GM19397 (cell line): ENCODE data around the gene DEXI.
A peak's percentile ranks its signal among the peaks of the same experiment; 100 is the strongest.
"Not testable (repeated sequence)": the region's sequence is repeated elsewhere in the genome, so short reads cannot be mapped to it uniquely, and the experiment has no call there.

Experiments used
- ATAC-seq: cut with Tn5 transposase; IDR thresholded peaks from one replicate; pipeline ENCODE4 v1.9.1; 2021; ENCODE audit warnings: mild to moderate bottlenecking, moderate library complexity; ENCODE audit not compliant: unreplicated experiment

The DEXI gene

DNA sequence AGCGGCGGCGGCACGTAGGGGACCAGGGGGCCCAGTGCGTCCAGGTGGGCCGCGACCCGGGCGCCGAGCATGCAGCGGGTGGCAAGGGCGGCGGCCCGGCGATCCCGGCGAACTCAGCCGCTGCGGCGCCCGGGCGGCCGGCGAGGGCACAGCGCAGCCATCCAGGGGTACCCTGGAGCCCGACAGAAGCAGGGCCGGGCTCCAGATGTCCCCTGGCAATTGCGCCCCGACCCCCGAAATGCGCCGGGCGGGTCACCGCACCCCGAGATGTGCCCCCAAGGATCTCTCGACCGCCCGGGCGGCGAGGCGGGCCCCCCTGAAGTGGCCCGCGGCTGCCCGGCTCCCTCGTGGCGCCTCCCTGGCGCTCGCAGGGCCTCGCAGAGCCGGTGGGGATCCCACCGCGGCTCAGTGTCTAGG, 325 bp downstream of the DEXI start:
- ATAC-seq, result peak; percentile 7

DNA sequence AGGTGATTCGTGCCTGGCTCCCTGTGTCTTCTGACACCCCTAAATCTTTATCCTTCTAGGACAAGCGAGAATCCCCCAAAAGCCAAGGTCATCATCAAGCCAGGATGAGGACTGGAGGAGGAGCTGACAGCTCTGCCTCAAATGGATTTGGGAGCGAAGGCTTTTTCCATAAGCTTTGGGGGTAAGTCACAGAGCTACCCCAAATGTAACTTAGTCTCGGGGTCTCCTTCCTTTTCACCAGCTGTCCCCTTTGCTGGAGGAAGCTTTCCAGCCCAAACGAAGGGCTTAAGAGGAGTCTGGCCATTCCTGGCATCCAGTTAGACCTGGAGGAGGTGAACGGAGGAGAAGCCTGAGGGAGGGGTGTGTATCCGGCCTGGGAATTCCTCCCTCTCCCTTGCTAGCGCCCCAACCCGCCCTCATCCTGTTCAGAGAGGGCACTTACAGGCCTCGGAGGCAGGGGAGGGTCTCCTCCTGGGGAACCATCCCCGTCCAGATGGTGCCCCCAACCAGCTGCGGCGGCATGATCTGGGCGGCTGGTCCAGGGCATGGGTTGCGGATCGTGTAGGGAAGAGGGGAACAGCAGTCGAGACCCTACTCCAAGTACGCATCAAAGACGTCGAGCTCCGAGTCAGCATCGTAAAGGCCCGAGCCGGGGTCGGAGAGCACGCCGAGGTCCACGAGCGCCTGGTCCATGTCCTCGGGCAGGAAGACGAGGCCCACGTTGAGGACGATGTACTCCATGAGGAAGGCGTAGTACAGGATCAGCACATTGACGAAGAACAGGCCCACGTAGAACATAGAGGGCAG, 938 bp downstream of the DEXI start:
- peak; percentile 4 for ATAC-seq

DNA sequence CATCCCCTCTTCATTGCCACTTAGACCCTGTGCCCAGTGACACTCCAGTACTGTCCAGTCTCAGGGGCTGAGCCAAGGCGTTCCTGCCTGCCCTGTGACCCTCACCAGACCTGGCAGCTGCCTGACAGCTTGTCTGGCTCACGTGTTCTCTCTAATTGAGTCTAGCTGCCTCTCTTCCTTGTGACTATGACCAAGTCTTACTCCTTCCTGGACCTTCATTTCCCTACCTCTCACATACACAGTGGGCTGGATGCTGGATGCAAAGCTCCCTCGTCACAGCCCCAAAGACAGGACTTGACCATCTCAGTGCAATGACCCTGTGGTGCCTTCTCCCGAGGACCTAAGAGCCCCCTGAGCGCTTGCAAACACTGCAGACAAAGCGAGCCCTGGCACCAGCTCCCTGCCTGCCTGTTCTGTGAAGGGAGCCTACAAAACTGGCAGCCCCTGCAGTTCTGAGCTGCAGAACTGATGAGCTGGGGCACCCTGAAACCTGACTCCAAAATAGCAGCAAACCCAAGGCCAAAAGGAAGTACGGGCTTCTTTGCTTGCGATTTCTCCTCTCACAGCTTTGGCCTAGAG, 1.7 kb downstream of the DEXI start:
- no peak for ATAC-seq

DNA sequence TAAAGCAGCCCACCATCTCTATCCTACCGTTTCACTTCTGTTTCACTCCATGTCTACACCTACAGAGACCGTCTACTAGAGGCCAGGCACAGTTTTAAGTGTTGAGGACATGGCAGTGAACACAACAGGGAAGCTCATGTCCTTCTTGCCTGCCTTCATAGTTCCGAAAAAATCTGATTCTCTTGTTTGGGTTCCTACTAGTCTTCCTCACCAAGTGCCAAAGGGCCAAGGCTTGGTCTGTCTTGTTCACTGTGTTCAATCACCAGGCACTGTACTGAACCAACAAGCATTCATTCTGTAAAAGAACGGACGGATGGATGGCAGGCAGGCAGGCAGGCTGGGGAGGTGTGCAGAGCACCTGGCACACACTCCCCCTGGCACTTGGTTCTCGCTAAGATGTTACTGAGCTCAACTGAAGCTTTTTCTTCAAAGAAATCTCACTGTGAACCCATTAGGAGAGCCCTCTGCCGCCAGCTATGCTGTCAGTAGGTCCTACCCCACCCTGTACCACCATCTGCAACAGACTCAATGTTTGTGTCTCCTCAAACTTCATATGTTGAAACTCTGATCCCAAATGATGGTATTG, 2.5 kb downstream of the DEXI start:
- no peak for ATAC-seq

DNA sequence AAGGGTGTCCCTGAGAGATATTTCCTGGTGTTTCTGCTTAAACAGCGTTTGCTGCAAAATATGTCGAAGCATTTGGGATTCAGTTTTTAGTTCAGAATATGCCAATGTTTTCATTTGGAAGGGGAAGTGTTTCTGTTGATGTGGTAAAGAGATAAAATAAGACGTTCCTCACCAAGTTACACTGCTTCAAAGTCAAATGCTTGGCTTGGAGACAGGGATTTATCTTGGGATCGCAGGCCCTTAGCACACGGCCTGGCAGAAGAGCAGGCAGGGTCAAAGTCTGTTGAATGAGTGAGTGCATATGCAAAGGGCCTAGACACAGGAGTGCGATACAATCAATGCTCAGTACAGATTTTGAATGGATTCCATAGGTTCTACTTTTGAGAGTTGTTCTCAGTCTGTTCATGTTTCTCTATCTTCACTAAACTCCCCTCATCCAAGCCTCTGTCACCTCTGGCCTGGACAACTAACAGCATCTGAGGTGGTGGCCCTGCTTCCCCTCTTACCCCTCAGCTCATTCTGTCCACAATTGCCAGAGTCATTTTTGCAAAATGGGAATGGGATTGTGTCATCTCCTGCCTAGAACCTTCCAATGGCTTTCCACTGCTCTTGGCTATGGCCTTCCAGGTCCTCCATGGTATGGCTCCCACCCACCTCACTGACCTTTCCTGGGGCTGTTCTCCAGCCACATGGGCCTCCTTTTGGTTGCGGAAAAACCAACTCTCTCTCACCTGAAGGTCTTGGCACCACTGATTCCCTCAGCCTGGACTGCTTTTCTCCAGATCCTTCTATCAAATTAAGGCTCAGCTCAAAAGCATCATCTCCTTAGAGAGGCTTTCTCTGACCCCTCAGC, 3.2 kb downstream of the DEXI start:
- no peak for ATAC-seq

DNA sequence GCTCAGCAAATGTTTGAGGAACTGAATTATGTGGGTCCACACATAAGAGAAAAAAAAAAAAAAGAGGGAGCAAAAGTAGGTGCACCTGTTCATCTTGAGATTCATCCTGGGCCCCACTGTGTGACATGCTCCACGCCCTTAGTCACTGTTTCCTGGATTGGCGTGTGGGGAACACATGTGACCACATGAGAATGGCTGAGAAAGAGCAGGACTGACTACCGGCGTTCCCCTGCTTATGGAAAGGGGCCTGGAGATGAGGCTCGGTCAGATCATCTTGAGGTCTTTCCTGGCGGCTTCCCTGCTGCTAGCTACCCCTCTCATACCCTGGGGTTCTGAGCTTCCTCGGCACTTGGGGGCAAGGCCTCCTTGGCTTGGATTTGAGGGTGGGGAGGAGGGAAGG, 3.9 kb downstream of the DEXI start:
- no peak for ATAC-seq

DNA sequence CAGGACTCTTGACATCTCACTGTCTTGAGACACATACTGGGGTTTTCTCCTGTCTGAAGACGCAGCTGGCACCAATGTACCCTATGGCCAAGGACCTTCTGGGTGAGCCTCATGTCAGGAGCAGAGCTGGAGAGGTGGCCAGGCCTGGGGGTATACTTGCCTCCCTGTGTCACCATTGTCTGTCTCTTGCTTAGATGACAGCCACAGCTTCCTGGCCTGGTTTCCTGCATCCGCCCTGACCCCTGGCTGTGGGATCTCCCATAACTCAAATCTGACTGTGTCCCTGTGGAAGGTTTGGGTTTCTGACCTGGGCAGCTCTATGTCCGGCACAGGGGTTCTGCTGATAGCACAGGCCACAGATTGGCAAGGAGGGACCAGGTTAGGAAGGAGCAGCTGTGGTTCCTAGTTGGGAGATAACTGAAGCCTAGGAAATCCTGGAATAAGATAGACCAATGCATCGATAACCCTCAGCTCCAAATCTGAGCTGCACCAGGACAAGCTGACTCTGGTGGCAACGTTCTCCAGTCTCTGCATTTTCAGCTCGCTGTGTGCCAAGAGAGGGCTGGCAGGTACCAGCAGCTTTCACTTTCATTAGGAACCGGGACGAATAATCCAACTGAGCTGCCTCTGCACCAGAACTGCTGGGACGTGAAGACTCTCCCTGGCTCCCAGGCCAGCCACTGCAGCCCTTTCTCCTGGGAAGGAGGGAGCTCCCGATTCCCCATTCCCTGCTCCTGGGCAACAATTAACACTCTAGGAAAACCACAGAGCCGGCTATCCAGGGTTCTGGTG, 5.0 kb downstream of the DEXI start:
- ATAC-seq, result no peak

DNA sequence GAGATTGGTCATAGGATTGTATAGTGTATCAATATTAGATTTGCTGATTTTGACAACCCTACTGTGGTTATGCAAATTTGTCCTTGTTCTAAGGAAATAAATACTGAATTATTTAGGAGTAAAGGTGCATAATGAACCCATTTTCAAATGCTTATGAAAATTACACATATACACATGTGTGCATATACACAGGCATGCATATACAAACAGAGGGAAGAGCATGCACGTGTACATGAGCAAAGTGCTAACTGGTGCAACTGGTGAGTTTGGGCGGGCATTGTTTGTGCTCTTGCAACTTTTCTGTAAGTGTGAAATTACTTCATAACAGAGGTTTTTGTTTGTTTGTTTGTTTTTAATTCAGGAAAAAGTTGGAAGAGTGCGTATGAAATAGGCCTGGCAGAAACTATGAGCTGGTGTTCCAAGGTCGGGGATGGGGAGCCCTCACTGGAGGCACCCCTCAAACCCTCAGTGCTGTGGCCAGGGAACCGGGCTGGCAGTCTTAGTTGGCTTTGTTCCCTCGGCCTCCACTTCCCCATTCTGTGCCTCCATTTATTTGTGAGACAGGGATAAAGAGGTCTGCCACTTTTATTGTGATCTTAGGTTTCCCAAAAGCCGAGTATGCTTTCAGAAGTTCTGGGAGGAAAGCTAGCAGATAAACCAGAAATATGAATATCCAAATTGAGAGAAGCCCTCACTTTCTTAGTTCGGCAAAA, 5.8 kb downstream of the DEXI start:
- ATAC-seq, result no peak

DNA sequence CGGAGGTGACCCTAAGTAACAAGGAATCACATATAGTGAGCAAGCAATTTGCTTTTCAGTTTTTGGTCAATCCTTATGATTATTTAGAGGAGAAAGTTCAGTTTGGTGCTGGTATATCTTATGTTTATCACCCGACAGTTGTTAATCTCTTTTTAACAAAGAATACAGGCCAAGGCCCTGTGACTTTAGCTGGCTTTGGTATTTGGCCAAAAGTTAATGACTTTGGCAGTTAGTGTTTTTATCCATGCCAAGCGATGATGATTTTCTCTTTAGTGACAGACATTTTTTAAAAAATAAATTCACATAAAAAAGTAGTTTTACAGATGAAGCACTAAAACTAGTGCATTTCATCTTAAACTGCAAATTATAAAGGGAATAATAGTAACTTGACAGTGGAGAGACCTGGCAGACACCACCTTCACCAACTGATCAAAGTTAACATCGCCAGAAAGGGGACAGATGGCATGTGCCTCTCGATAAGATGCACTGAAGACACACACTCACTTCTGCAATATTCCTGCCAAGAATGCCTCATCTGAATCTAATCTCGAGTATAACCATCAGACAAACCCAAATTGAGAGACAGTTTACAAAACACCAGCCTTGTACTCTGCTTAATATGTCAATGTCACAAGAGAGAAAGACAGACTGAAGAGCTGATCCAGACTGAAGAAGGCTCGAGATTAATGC, 6.9 kb downstream of the DEXI start:
- no peak for ATAC-seq

DNA sequence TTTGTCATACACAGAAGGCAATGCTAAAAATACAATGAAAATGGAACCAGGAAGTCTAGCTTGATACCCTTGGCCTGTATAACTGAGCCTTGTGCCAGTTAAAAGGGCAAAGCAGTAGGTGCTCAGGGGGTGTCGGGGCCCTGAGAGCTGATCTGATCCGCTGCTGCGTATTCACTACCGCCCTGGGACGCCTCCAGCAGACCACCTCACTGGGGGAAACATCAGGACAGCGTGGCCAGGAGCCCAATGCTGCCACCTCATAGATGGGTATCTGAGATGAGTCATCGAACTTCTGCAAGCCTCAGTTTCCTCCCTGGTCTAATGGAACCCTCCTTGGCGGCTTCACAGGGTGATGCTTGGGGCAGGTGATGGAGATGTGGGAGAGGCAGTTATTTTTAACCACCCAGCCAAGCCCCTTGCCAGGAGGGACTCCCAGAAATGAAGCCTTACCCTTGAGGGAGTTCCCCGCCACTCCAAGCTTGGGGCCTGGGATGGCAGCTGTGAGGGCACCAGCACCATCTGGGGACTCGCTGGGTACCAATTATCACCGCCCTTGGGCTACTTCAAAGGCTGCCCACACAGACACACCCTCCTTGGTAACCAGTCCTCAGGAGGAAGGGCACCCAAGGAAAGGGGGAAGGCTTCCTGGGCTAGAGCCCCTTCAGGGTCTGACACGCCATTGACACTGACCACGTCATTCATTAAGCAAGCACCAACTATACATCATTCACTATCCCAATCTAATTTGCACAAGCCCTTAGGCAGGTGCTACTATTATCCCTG, 7.8 kb downstream of the DEXI start:
- no peak for ATAC-seq

DNA sequence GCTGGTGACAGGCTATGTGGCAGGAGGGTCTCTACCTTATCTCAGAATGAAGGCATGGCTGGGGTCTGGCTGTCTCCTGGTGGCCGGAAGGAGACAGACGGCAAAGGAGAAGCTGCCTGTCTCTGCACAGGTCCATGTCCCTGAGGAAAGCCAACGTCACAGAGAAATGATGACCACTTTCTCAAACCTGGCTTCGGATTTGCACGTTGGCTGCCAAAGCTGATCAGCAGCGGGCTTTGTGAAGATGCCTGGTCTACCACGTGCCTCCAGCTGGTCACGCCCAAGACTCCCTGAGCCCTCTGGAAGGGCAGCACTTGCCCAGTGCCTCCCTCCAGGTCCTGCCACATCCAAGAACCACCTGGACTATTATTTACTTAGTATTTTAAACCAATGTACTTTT, 8.4 kb downstream of the DEXI start:
- no peak for ATAC-seq

DNA sequence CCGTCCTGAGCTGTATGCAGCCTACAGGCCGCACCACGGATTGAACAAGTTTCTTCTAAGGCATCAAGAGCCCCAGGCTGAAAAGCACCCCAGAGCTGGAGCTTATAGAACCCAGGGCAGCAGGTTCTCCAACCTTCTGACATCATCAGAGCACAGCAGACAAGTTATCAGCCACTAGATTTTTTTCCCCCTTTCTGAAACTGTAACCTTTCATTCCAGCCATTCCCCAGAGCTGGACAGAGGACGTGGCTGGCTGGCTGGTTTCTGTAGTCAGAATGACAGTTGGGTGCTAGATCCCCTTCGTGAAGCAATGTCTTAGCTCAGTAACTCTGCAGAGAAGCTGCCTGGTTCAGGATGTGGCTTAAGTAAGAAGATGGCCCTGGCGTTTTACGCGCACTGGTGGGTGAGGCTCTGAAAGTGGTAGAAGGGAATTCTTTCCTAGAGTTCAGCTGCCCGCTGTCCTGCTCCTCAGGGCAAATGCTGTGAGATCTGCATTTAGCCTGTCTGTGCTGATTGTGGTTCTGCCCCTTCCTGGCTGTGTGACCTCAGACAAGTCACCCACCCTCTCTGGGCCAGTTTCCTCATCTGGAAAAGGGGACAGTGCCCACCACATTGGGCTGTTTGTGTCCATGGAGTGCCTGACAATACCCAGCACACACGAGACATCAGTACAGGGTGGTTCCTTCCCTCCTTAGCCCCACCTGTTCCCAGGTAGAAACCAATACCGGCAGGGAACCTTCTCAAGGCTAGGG, 9.1 kb downstream of the DEXI start:
- no peak for ATAC-seq

DNA sequence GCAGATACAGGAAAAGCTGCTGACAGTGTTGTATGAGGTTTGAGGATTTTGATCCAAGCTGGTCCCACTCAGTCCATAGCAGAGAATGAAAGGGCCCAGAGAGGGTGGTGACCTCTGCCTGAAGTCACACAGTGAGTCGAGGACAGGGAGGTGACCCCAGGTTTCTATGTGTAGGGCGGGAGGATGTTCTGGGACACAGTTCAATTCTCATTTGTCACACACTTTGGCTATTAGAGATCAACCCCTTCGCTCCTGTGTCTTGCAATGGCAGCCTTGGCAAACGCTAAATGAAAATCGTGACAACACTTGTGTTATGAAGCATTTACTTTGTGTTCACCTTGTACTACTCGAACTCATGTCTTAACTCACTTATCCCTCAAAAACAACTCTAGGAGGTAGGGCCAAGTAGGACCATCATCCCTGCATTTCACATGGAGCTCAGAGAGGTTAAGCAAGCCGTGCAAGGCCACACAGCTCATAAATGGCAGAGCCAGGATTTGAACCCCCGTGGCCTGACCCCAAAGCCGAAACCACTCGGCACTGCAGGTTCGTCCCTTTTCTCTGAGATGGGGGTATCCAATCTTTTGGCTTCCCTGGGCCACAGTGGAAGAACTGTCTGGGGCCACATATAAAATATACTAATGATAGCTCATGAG, 10.2 kb downstream of the DEXI start:
- ATAC-seq, result no peak

DNA sequence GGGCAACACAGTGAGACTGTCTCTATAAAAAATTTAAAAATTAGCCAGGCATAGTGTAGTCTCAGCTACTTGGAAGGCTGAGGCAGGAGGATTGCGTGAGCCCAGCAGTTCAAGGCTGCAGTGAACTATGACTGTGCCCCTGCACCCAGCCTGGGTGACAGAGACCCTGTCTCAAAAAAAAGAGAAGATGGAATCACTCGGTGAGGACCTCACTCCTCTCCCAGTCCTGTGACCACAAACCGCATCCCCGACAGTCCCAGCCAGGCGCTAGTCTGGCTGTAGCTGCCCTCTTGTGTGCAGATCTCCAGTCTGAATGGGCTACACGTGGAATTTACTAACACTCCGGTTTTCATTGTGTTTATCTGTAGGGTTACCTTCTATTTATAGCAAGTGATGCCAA, 11.1 kb downstream of the DEXI start:
- ATAC-seq, result no peak

DNA sequence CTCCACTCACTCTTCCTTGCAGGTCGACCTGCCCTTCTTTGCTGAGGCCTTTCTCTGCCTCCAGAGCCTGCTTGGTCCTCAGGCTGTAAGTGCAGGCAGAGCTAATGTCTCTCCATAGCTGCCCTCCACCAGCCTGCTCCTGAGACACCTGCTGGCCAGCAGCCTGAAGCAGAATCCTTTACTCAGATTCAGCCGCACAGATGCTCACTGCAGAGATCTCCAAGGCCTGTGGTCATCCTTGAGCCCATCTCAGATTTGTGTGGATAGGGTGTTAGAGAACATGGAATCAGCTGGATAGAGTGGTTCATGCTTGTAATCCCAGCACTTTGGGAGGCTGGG, 11.5 kb downstream of the DEXI start:
- no peak for ATAC-seq

DNA sequence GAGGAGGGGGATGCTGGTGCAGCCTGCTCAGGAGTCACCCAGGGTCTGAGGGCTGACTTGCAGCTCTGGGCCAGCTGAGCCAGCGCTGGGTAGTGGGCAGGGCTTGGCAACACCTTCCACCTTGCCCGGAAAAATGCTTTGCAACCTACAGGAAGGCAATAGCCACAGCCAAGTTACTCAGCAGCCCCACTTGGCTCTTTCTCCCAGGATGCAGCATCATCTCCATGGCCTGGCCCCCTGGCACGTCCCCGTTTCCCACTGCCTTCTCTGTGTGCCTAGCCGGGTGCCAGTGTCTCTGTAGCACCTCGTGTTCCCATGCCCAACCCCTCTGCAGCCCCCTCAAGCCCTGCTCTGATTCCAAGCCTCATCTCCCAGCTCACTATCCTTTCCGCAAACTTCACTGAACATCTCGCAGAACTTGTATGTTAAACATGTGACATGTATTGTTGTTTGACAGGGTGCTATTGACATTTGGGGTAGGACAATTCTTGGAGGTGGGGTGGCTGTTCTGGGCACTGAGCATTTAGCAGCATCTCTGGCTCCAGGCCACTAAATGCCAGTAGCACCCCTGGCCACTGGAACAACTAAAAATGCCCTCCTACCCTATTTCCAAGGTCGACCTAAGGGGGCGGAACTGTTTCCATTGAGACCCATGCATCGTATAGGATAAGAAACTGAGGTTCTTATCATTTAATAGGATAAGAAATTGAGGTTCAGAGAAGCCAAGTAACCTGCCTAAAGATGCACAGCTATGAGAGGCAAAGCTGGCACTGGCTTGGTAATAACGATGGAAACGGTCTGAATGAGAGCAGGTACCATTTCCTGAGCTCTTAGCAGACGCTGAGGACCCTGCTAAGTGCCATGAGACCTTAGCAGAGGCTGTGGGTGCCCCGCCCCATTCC, 12.2 kb downstream of the DEXI start:
- ATAC-seq, result no peak

DNA sequence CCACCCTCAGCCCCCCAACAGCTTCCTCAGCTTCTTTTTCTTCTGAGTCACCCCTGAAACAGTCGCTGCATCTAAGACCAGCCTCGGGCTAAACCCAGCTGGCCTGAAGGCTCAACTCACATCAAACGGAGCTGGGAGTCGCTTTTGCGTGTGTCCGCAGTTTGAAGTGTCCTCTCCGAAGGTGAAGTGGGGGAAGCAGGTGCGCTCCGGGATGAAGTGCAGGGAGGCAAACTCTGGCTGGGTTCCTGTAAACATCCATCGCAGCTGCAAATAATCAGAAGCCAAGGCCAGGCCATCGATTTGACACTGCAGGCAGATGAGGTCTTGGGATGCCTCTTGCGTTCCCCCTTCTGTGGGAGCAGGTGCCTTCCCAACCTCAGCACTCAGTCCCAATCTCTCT, 13.2 kb downstream of the DEXI start:
- not testable (repeated sequence) for ATAC-seq
